ENCODE measurements around the gene XKR8.
A peak's percentile ranks its signal among the peaks of the same experiment; 100 is the strongest.

Gene XKR8

DNA sequence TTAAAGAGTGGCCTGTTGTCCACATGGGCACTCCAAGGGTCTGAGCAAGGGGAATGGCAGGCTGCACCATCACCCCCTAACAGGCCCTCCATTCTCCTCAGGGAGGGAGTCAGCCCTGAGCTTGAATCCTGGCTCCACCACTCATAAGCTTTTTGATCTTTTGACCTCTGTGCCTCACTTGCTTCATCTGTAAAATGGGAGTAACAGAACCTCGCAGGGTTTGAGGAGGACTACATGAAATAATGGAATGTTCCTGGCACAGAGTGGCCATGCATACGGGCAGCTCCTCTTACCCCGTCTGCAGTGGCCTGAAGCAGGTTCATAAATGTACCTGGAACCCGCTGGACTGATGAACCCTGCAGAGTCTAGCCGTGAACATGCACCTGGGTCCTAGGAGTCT is 2.1 kb upstream of the XKR8 start:
- no peak for DNase-seq

DNA sequence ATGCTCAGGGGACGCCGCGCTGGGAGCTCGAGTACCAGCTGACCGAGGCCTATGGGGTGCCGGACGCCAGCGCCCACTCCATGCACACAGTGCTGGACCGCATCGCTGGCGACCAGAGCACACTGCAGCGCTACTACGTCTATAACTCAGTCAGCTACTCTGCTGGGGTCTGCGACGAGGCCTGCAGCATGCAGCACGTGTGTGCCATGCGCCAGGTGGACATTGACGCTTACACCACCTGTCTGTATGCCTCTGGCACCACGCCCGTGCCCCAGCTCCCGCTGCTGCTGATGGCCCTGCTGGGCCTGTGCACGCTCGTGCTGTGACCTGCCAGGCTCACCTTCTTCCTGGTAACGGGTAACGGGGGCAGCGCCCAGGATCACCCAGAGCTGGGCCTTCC is 1.3 kb upstream of the XKR8 start:
- DNase-seq: no peak

DNA sequence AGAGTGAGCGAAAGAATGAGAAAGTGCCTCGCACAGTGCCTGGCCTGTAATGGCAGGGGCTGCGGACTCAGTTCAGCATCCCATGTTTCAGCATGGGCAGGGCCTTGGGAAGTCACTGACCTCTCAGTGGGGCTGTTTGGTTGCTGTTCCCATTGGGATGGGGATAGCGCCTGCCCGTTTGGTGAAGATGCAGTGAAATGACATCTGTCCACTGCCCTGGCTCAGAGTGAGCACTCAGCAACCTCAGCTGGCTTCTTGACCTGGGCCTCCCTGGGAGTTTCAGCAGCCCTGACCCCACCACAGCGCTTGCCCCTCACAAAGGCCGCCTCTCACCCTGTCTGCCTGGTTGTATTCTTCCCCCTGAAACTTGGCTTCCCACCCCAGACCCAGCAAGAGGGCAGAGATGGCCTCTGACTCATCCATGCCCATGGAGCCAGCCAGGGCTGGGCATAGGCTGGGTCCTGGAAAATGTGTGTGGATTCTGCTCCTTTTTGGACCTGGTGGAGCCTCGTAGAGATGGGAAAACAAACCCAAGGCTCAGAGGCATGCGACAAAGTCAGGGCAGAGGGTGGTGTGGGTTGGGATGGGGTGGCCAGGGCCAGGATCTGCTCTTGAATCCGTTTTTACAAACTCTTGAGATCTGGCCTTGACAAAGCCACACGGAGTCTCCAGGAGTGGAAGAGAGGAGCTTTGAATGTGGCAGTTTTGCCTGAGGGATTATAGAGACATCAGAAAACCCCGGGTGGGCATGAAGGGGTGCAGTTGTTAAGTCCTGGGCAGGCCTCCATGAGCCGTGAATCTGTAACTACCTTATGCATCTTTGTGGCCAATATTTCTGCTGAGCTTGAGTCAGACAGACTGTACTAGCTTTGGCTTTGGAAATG is 1.2 kb downstream of the XKR8 start:
- DNase-seq: no peak

DNA sequence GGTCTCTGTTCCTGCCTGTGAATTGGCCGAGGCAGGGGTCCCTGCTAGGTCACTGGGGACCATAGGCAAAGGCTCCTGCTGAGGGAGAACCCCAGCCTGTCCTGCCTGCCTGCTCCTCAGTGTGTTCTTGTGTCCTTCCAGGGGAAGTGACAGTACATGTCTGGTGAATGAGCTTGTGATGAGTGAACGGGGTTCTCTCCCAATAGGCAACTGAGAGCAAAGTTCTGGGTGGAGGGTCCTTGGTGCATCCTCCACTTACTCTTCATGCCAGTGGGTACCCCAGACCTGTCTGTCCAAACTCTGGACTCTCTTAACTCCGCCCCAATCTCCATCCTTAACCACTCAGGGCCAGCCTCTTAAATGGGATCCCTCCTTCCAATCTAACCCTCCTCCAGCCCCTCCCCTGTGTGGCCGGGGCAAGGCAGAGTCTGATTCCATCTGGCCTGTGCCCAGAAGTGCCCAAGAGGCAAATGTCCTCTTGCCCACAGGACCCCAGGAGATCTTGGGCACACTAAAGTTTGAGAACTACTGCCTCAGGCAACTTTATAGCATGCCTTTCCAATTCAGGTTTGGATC is 2.0 kb downstream of the XKR8 start:
- DNase-seq: no peak

DNA sequence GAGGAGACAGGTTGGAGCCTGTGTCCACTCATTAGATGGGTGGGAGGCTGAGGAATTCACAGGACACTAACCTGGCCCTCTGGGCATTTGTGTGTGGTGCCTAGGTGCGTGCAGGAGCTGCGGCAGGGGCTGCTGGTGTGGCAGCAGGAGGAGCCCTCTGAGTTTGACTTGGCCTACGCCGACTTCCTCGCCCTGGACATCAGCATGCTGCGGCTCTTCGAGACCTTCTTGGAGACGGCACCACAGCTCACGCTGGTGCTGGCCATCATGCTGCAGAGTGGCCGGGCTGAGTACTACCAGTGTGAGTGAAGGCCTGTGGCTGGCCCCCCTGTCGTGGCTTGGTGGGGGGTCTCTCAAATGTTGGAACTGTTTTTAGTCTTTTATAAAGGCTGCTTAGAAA is 3.6 kb downstream of the XKR8 start:
- DNase-seq: no peak

DNA sequence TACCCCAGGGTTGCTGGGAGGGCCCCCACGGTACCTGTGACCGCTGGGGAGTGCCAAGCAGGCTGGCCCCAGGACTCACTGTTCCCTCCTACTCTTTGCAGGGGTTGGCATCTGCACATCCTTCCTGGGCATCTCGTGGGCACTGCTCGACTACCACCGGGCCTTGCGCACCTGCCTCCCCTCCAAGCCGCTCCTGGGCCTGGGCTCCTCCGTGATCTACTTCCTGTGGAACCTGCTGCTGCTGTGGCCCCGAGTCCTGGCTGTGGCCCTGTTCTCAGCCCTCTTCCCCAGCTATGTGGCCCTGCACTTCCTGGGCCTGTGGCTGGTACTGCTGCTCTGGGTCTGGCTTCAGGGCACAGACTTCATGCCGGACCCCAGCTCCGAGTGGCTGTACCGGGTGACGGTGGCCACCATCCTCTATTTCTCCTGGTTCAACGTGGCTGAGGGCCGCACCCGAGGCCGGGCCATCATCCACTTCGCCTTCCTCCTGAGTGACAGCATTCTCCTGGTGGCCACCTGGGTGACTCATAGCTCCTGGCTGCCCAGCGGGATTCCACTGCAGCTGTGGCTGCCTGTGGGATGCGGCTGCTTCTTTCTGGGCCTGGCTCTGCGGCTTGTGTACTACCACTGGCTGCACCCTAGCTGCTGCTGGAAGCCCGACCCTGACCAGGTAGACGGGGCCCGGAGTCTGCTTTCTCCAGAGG is 6.8 kb downstream of the XKR8 start:
- no peak for DNase-seq

DNA sequence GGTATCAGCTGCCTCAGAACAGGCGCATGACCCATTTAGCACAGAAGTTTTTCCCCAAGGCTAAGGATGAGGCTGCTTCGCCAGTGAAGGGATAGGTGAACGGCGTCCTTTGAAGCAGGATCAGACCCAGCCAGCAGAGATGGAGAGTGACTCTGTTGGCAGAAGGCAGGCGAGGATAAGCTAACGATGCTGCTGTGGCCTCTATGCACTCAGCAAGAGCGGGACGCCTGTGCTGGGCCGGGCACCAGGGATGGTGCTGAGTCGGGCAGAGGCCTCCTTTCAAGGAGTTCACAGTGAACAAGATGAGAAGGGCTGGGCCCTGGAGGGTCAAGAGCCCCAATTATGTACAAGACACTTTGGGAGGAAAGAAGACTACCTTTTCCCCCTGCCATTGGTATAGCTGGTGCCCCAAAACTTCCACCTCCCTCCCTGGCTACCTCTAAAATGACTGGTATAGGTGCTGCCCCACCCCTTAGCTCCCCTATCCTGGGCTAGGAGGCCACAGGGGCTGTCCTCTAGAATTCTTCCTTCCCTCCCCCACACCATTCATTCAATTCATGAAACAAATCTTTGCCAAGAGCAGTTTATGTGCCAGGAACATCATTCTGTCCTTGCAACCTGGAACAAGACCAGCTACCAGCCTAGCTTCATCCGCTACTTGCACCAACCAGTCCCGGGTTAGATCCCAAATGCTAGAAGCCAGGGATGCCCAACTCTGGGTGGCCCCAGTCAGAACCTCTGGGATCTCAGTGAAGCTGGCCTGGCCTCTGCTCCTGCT is 7.5 kb downstream of the XKR8 start:
- no peak for DNase-seq

DNA sequence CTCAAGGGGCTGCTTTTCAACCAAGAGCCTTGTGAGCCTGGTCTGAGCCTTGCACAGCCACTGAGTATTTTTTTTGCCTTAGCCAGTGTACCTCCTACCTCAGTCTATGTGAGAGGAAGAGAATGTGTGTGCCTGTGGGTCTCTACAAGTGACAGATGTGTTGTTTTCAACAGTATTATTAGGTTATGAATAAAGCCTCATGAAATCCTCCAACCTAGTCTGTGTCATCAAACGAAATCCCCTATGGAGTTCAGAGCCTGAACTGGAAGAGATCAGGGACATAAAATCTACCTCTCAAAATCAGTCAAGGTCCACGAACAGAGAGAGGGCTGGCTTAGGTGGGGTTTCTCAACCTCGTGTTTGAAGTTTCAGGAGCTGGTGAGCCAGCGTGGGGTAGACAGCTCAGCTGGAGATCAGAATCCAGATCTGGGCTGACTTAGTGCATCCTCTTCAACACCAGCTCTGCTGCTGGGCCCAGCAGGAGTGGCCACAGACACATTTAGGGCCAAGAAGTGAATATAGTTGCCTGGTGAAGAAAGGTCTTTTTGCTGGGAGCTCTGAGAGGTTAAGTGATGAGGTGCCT is 8.2 kb downstream of the XKR8 start:
- DNase-seq: no peak

DNA sequence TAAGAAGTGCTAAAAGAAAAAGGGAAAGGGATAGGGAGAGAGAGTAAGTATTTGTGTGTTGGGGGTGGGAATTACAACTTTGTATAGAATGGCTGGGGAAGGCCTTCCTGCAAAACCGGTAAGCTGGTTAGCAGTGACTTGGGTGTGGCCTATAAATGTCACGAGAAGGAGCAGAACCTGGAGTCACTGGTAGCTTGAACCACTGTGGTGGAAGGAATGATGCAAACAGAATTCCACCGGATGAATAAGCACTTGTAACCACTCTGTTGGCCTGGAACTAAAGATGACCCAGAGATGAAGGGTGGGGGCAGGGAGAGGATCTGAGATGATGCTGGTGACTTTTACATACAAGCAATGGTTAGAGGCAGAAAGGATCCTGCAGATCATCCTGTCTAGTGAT is 8.9 kb downstream of the XKR8 start:
- no peak for DNase-seq

DNA sequence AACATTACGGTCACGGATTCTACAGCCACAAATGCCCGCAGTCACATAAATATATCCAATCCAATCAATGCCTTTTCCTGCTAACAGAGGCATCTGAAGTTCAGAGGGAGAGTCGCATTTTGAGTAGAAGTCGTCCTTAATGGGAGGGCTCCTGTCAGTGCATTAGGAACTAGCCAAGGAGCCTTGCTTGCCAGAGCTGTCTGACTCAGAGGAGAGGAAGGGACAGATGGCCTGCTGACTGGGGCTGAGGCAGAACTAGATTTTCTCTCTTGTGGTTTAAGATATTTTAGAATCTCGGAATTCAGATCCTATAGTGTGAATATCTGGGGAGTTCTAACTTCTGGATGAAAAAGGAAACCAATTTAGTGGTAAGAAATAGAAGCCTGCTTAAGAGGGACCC is 10.6 kb downstream of the XKR8 start:
- no peak for DNase-seq

DNA sequence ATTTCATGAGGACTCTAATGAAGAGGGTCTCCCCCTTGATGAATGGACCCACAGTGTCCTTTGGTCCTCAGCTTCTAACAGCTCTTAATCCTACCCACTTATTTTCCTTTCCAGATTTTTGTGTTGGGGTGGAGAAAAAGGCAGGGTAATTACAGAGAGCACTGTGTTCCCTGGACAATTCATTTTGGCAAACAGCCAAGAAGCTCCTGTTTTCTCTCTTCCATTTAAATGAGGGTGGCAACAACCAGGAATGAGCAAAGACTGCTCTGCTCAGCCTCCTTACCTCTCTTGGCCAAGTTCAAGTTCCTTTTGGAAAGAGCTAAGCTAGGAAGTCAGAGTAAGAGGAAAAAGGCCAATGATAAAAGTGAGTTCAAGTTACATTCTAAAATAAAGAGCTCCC is 11.9 kb downstream of the XKR8 start:
- peak; percentile 42 for DNase-seq

DNA sequence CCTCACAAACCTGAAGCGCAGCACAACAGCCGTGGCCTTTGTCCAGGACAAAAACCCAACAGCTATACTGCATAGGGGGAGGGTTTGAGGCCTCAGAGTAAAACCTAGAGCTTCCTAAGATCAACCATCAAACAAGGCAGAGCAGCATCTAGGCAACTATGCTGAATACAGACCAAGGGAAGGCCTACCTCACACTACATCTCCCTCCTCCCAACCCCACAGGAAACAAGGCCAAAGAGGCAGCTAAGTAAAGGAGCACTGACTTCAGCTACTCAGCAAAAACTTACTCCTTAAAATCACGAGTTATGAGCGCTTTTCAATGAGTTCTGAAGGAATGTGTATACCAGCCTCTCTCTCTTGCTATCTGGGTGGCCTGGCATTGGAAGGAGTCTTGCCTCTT is 12.4 kb downstream of the XKR8 start:
- no peak for DNase-seq

DNA sequence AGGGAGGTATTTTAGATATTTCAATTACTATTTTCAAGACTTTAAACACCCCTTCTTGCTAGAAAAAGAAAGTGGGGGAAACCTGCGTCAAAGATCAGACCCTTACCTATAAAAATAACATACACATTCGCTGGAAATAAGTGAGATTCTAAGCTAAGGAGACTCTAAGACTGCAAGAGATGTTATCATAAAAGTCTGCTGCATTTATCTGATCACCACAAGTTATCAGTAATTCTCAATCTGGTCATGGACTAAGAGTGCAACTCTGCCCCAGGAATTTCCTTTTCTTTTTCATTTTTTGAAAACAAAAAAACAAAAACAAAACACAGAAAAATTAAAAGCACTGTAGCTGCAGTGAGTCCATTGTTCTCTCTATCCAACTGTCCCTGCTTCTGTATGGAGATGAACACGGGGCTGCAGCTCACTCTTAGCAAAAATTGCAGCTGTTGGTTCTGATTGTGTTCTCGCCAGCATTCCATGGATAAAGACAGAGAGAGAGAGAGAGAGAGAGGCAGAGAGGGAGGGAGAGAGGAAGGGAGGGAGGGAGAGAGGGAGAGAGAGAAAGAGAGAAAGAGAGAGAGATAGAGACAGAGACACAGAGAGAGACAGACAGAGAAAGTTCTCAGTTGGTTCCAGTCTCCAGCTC is 14.1 kb downstream of the XKR8 start:
- no peak for DNase-seq

DNA sequence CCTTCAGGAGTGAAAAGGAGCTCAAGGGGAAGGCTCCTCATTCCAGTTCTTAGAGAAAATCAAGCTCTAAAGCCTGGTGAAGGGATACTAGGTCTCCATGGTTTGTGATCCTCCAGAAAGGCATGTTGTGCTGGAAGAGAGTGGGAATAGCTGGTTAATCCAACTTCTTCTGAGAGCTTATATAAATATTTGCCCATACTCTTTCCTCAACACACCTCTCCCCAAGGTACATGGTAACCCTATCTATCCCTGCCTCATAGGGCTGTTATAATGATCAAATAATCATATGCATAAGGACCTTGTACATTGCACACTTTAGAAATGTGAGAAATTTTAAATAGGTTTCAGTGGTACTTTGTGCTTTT is 14.6 kb downstream of the XKR8 start:
- no peak for DNase-seq

DNA sequence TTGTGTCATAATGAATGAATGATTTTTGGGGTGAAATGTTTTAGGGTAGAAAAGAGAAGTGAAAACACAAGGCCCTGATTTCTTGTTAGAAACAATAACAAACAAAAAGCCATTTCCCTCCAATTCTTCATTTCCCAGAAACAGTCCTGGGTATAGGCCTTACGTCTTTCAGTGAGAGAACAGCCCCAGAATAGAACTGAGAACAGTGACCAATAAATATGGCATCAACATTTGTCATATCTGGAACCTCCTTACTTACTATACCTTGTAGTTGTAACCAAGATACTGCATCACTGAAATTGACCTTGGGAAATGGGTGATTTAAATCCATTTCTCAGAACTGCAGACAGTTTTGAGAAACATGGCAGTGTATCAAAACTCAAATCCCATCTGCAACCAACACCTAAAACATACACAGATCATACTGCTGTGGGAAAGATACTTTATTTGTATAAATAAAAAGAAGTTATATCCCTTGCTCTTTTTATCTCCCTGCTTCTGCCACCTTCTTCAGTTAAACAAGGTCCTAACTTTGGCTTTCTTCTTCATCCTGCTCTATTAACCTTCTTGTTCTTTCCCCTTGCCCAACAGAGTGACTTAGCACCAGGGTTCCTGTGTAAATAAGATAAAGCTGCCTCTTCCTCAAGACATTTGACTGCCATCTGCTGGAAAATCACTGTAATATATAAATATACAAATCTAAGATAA is 19.5 kb downstream of the XKR8 start:
- peak; percentile 21 for DNase-seq

DNA sequence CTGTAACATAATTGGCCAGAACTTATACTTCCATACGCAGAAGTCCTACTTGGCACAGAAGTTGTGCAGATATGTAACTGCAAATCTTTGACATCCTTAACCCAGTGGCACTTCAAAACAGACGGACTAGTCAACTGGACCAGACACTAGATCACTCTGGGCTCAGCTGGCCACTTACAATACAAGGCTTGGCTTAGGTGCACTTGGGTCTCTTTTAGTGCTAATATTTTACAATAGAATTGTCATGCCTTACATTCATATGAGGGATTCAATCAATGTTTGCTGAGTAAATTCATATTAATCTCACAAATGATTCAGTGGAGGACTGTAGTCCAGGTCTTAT is 20.1 kb downstream of the XKR8 start:
- no peak for DNase-seq

DNA sequence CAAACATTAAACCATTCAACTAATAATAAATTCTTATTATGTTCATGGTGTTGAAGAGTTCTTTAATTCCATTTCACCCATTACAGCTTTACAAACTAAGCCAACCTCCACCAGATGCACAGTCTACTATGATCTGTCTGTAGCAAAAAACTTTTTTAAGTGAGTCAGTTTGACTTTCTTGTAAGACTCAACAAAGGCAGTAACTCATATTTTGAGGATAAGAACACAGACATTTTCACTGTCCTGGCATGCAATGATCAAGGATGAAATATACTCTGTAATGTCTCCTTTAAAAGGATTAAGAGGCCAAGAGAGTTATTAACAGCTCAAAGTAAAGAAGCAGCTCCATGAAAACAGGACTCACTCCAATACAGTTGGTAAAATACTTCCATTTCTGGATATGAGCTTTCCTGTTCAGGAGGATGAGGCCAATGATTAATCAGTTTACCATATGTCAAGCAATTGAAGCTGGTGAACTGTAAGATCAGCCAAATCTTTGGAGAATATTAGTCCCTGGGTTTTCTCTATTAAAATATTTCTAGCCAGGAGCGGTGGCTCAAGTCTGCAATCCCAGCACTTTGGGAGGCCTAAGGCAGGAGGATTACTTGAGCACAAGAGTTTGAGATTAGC is 20.6 kb downstream of the XKR8 start:
- no peak for DNase-seq

DNA sequence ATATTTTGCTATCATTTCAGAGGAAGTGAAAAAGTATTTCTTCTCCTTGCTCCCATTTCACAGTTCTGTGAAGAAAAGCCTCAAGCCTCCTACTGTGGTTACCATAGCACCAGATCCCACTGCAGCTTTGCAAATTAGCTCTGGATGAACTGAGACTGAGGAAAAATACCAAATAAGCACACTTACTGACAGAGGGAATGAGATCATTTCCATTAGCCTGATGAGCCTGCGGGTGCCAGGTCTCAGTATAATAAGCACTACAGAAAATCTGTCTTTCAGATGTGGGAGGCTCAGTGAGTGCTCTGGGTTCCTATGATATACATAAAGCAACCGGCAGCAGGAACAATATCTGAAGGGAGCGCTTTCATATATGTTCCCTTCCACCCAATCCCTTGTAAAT is 21.4 kb downstream of the XKR8 start:
- DNase-seq: no peak

DNA sequence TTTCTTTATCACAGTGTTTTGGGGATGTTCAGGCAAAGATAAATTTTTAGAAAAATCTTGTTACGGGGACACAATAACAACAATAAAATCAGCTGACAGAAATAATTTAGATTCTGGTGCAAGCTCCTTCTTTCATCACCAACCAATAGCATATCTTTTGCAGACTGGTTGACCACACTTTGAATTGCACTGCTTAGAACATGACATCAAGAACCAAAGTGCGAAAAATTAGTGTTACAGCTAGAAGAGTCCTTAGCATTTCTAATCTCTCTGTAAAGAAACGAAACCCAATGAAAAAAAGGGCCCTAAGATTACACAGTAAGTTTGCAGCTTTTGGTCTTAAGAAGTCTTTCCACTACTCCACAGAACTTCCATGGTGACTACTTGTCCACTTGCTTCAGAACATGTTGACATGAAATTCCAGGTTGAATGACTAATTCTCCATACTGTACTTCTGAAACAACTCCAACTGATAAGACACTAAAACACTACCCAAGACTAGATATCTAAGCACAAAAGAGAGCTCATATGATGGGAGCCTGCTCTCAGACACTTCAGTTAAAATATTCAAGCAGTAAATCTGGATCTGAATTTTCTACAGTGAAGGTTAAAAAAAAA is 31.3 kb downstream of the XKR8 start:
- no peak for DNase-seq

DNA sequence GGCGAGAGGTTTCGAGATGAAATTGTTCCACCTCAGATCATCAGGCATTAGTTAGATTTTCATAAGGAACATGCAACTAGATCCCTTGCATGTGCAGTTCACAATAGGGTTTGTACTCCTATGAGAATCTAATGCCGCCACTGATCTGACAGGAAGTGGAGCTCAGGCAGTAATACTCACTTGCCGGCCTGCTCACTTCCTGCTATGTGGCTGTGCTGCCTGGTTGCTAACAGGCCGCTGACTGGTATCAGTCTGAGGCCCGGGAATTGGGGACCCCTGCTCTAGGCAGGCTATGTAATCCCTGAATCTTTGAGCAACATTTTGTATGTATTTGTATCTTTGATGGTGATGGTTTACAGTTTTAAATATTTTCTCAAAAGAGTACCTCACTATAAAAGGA is 32.5 kb downstream of the XKR8 start:
- DNase-seq: no peak

DNA sequence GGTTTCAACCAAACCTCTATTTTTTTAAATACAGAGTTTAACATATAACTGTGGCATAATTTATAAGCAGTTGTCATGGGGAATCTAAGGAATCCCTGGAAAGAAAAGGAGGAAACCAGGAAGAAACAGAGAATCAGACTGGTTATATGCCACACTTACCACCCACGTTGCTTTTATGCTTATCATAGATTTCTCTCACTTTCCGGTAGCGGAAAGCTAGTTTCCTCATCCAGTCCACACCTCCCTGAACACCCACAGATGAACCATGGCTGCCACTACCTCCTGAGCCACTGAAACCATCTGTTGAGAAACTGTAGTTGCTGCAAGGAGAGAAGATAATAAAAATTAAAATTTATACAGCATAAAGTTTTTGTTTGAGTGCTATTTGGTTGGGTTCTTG is 33.5 kb downstream of the XKR8 start:
- DNase-seq: no peak
